Keratinocyte (primary cell): Measurements from ENCODE around the gene VILL. TPM values are rescaled to one million over a fixed set of nuclear protein-coding genes. Genes with fewer than 3 reads are reported as not detected.

Experiments
- DNase-seq: peaks from one replicate; pipeline ENCODE4 v3.0.0-alpha.2; 2011; ENCODE audit warnings: low read depth, missing footprints, low spot score
- FAIRE-seq: peaks from 2 replicates; lab custom pipeline; 2011; peaks lifted over from hg19 to GRCh38; lab: Jason Lieb, UNC
- H2AFZ ChIP-seq: 2 replicates; pipeline ENCODE4 v1.6.0; 2012; ENCODE audit warnings: low read length, control low read depth, inconsistent platforms; ENCODE audit not compliant: control insufficient read depth
- H3K27ac ChIP-seq: 2 replicates; pipeline ENCODE4 v1.5.1; 2011; ENCODE audit warnings: low read length; ENCODE audit not compliant: control insufficient read depth, insufficient read depth
- H3K27me3 ChIP-seq: 3 replicates; pipeline ENCODE4 v1.6.0; 2011; ENCODE audit warnings: low read length; ENCODE audit not compliant: control insufficient read depth, insufficient read depth; ENCODE audit errors: extremely low read depth
- H3K36me3 ChIP-seq, 2 experiments: 2 replicates in 1 of 2; 3 replicates in 1 of 2; pipeline ENCODE4 v1.5.1; 2011; ENCODE audit warnings: low read length in 2 of 2, mild to moderate bottlenecking in 1 of 2; ENCODE audit not compliant: control insufficient read depth in 2 of 2, insufficient read depth in 2 of 2; ENCODE audit errors: extremely low read depth in 1 of 2
- H3K4me1 ChIP-seq: 3 replicates; pipeline ENCODE4 v1.5.1; 2011; ENCODE audit warnings: low read length; ENCODE audit not compliant: control insufficient read depth, insufficient read depth; ENCODE audit errors: extremely low read depth
- H3K4me2 ChIP-seq: 3 replicates; pipeline ENCODE4 v1.6.0; 2011; ENCODE audit warnings: low read depth, low read length; ENCODE audit not compliant: control insufficient read depth, insufficient read depth; ENCODE audit errors: extremely low read depth
- H3K4me3 ChIP-seq, 3 experiments: fragments of 200-600 bp in 1 of 3; sonication (generic) in 1 of 3; 2 replicates in 2 of 3; 3 replicates in 1 of 3; pipeline ENCODE4 v1.5.1; 2011 to 2016; ENCODE audit warnings: low read length in 3 of 3, mild to moderate bottlenecking in 3 of 3, control low read depth in 2 of 3, inconsistent platforms in 1 of 3, low read depth in 1 of 3, mixed read lengths in 1 of 3, mixed run types in 1 of 3, moderate library complexity in 1 of 3; ENCODE audit not compliant: control insufficient read depth in 2 of 3, insufficient read depth in 2 of 3; ENCODE audit errors: extremely low read depth in 1 of 3
- H3K79me2 ChIP-seq: 2 replicates; pipeline ENCODE4 v1.6.0; 2012; ENCODE audit warnings: low read length; ENCODE audit not compliant: control insufficient read depth, insufficient read depth
- H3K9ac ChIP-seq: 3 replicates; pipeline ENCODE4 v1.6.0; 2011; ENCODE audit warnings: low read length; ENCODE audit not compliant: control insufficient read depth, insufficient read depth; ENCODE audit errors: extremely low read depth
- H3K9me1 ChIP-seq: 3 replicates; pipeline ENCODE4 v1.6.0; 2011; ENCODE audit warnings: low read length; ENCODE audit not compliant: control insufficient read depth, insufficient read depth; ENCODE audit errors: extremely low read depth
- H3K9me3 ChIP-seq: 2 replicates; pipeline ENCODE4 v1.5.1; 2012; ENCODE audit warnings: low read depth, low read length; ENCODE audit not compliant: control insufficient read depth
- H4K20me1 ChIP-seq: 3 replicates; pipeline ENCODE4 v1.6.0; 2011; ENCODE audit warnings: low read length; ENCODE audit not compliant: control insufficient read depth, insufficient read depth; ENCODE audit errors: extremely low read depth
- EZH2 ChIP-seq: IDR thresholded peaks from one replicate; pipeline ENCODE4 v1.6.1; 2012; ENCODE audit warnings: inconsistent platforms, mild to moderate bottlenecking, low read length, moderate library complexity
- dilution Hi-C: fragments of 300-500 bp; cut with MboI; formaldehyde crosslinking; loops from one replicate; pipeline ENCODE4 v1.7.0; 2020; ENCODE audit warnings: low sequenced_read_pairs; ENCODE audit not compliant: extremely low pct_ligation_motif_present
- polyA minus RNA-seq, 3 experiments: library from RNA; depleted of rRNA, polyadenylated mRNA; stranded (reverse); fragments of >200 nt; gene quantifications; 1 replicate in 1 of 3; 2 replicates in 1 of 3; 3 replicates in 1 of 3; pipeline ENCODE4 v1.2.3, GENCODE V29; 2011
- polyA plus RNA-seq, 5 experiments: library from polyadenylated mRNA; depleted of rRNA in 3 of 5; stranded (reverse) in 3 of 5; stranded (forward) in 1 of 5; unstranded in 1 of 5; fragments of >200 nt; gene quantifications; 1 replicate in 1 of 5; 2 replicates in 3 of 5; 3 replicates in 1 of 5; pipeline versions ENCODE4 v1.2.1 to v1.2.3, GENCODE V29; 2011 to 2012; ENCODE audit warnings: missing spikeins in 2 of 5, low read depth in 1 of 5, low replicate concordance in 1 of 5
- TF ChIP-seq, protein P1 (sequence below), 3 experiments: IDR thresholded peaks in 1 of 3; conservative IDR thresholded peaks in 1 of 3; optimal IDR thresholded peaks in 1 of 3; 2 replicates in 2 of 3; 3 replicates in 1 of 3; pipeline versions ENCODE3 to v1.5.1; 2011; ENCODE audit warnings: low read length in 3 of 3, mild to moderate bottlenecking in 3 of 3, moderate library complexity in 2 of 3, control low read depth in 1 of 3, inconsistent platforms in 1 of 3; ENCODE audit not compliant: insufficient read depth in 2 of 3; ENCODE audit errors: extremely low read depth in 1 of 3

Gene VILL
- polyA plus RNA-seq (2.1 to 2.8 TPM (median 2.1 TPM) in 3 replicates), polyA minus RNA-seq (1.9 to 4.3 TPM (median 2.2 TPM) in 3 replicates)
- polyA plus RNA-seq (2011; ENCODE audit: low read depth) = 1.9 TPM
- polyA plus RNA-seq (2011; cell fraction: cytosol; rRNA removed) = 0.96 and 1.7 TPM in 2 replicates
- 5.8 and 6.8 TPM in 2 replicates for polyA plus RNA-seq (2011; cell fraction: nucleus; rRNA removed)
- polyA plus RNA-seq (2012; ENCODE audit: low replicate concordance) = 1.8 and 2.2 TPM in 2 replicates
- polyA minus RNA-seq (2011; cell fraction: cytosol; rRNA and poly(A)+ RNA removed) = 2.3 TPM
- 4.1 TPM in 2 replicates for polyA minus RNA-seq (2011; cell fraction: nucleus; rRNA and poly(A)+ RNA removed)

DNA sequence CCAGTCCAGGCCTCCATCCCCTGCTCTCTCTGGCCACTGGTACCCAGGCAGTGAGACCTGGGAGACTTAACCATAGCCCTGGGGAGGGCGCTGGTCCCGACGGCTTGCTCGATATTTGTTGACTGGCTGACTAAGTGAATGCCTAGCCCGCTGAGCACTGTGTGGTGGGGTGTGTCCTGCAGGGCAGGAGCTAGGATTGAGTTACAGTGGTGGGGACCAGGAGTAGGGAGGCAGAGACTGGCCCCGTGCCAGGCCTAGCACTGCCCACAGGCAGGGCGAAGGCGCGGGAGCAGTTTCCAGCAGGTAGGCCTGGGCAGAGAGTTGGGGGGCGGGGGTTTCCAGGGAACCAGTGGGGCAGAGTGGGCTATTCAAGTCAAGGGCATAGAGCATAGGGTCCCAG lies at the start of gene VILL:
Gene VILL, plus strand, starts transcription at position 260 of the 400 bp plus-strand sequence. CDS start 2,887 bp downstream, outside the sequence.
- Histone ChIP-seq H3K9ac (no peak within 1 kb of the TSS), H3K79me2 (no peaks in the 10 kb centered on the region), H3K27me3 (no peaks in the 10 kb centered on the region), H3K4me1 (peaks cover 19% of the 10 kb centered on the region), H3K4me2 (no peak within 1 kb of the TSS), H3K36me3 (no peaks in the 10 kb centered on the region), H3K4me3 (no peak within 1 kb of the TSS), H3K9me1 (no peaks in the 10 kb centered on the region), H4K20me1 (no peaks in the 10 kb centered on the region), H3K9me3 (no peaks in the 10 kb centered on the region), H3K27ac (no peak within 1 kb of the TSS), H2AFZ (no peak within 1 kb of the TSS)
- no peak for TF ChIP-seq EZH2
- TF ChIP-seq, protein P1, sequence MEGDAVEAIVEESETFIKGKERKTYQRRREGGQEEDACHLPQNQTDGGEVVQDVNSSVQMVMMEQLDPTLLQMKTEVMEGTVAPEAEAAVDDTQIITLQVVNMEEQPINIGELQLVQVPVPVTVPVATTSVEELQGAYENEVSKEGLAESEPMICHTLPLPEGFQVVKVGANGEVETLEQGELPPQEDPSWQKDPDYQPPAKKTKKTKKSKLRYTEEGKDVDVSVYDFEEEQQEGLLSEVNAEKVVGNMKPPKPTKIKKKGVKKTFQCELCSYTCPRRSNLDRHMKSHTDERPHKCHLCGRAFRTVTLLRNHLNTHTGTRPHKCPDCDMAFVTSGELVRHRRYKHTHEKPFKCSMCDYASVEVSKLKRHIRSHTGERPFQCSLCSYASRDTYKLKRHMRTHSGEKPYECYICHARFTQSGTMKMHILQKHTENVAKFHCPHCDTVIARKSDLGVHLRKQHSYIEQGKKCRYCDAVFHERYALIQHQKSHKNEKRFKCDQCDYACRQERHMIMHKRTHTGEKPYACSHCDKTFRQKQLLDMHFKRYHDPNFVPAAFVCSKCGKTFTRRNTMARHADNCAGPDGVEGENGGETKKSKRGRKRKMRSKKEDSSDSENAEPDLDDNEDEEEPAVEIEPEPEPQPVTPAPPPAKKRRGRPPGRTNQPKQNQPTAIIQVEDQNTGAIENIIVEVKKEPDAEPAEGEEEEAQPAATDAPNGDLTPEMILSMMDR (optimal IDR thresholded peaks at IDR 0.05 in 1 of 3, IDR thresholded peaks at IDR 0.05 in 1 of 3, conservative IDR thresholded peaks at IDR 0.05 in 1 of 3; ENCODE audit: extremely low read depth in 1 of 3, insufficient read depth in 2 of 3, low read length in 3 of 3) = no peak
- FAIRE-seq (no peak), DNase-seq (no peak)
- dilution Hi-C loops = no loop called here

DNA sequence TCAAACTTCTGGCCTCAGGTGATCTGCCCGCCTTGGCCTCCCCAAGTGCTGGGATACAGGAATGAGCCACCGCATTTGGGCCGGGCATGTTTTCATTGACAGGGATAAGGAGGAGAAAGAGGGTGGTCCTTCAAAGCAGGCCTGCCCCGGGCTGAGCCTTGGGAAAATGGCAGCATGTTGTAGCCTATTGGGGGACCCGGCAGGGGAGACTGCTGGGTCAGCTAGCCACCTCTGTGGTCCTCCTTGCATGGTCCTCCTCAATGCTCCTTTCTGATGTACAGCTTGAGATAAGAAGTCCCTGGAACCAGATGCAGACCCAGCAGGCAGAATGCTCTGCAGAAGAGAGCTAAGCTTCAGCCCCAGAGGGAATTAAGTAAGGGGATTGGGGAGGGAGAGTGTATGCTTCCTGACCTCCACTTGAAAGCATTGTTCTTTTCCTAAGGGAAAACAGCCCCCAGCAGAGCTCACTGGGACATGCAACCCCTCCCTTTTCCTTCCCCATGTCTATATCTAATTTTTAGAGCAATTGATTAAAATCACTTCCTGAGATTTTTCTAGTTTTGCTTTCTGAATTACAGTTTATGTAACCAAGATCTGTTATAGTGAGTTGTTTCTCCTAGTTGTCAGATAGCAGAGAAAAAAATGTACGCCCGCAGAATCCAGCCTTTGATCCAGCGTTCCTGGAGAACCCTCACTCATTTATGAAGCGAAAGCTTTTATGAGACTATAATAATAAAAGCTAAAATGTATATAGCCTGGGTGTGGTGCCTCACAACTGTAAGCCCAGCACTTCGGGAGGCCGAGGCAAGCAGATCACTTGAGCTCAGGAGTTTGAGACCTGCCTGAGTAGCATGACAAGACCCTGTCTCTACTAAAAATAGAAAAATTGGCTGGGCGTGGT lies 48.7 kb upstream of the VILL start:
- Histone ChIP-seq H3K9ac (peak overlapping the region; percentile 11), H3K4me1 (peaks cover 65% of the 10 kb centered on the region), H3K36me3 (peaks cover 1 to 2% of the 10 kb centered on the region in 2 experiments), H3K9me3 (no peaks in the 10 kb centered on the region), H3K4me2 (peak overlapping the region; percentile 62), H3K79me2 (peaks cover 57% of the 10 kb centered on the region), H4K20me1 (no peaks in the 10 kb centered on the region), H3K27ac (peak overlapping the region; percentile 27), H3K9me1 (no peaks in the 10 kb centered on the region), H2AFZ (no peak overlapping the region), H3K27me3 (no peaks in the 10 kb centered on the region), H3K4me3 (no peak overlapping the region)
- DNase-seq (no peak), FAIRE-seq (no peak)
- dilution Hi-C loops = no loop called here
- no peak for TF ChIP-seq EZH2
- TF ChIP-seq, protein P1 (optimal IDR thresholded peaks at IDR 0.05 in 1 of 3, IDR thresholded peaks at IDR 0.05 in 1 of 3, conservative IDR thresholded peaks at IDR 0.05 in 1 of 3; ENCODE audit: extremely low read depth in 1 of 3, insufficient read depth in 2 of 3, low read length in 3 of 3) = no peak
